Fibroblast of skin of right biceps (primary cell): Measurements from ENCODE around the gene OR56A5.
"Not testable (repeated sequence)": the region's sequence is repeated elsewhere in the genome, so short reads cannot be mapped to it uniquely, and the experiment has no call there.

Experiments used
- DNase-seq: peaks from one replicate; pipeline ENCODE4 v3.0.0-alpha.2; 2013

Gene OR56A5

GRCh38 chr11:5968394-5968793 is at the start of gene OR56A5:
Gene OR56A5, minus strand, starts transcription at chr11:5968494. Its CDS starts 0 bp downstream, at chr11:5968494.
- no peak for DNase-seq

- DNase-seq: no peak
Observed at GRCh38 chr11:6013042-6013441, 44.7 kb upstream of the OR56A5 start.

- no peak for DNase-seq
Observed at GRCh38 chr11:6012035-6012668, 43.9 kb upstream of the OR56A5 start.

GRCh38 chr11:6006846-6007245 is 38.6 kb upstream of the OR56A5 start, which contains the start of gene OR56A4:
Gene OR56A4, minus strand, starts transcription at chr11:6006946. Its CDS starts 3,954 bp downstream, at chr11:6002992.
- no peak for DNase-seq

- no peak for DNase-seq
Observed at GRCh38 chr11:6006395-6006794, 38.1 kb upstream of the OR56A5 start.

- no peak for DNase-seq
Observed at GRCh38 chr11:6002202-6002699, 34.0 kb upstream of the OR56A5 start.

- DNase-seq: no peak
Observed at GRCh38 chr11:5994791-5995190, 26.5 kb upstream of the OR56A5 start.

GRCh38 chr11:5992604-5993251 is 24.4 kb upstream of the OR56A5 start:
- DNase-seq: no peak

- no peak for DNase-seq
Observed at GRCh38 chr11:5992150-5992549, 23.9 kb upstream of the OR56A5 start.

GRCh38 chr11:5989203-5989602 is 20.9 kb upstream of the OR56A5 start:
- no peak for DNase-seq

GRCh38 chr11:5986885-5987284 is 18.6 kb upstream of the OR56A5 start, which contains the start of gene OR52L1:
Gene OR52L1, minus strand, starts transcription at chr11:5986985. Its CDS starts 55 bp downstream, at chr11:5986930.
- no peak for DNase-seq

- no peak for DNase-seq
Observed at GRCh38 chr11:5983443-5983842, 15.1 kb upstream of the OR56A5 start.

- DNase-seq: no peak
Observed at GRCh38 chr11:5973530-5973929, 5.2 kb upstream of the OR56A5 start.

GRCh38 chr11:5967708-5968107 is 586 bp downstream of the OR56A5 start:
- DNase-seq: no peak

GRCh38 chr11:5966958-5967357 is 1.3 kb downstream of the OR56A5 start:
- DNase-seq: no peak

- not testable (repeated sequence) for DNase-seq
Observed at GRCh38 chr11:5960704-5961320, 7.5 kb downstream of the OR56A5 start.

- no peak for DNase-seq
Observed at GRCh38 chr11:5955586-5955985, 12.7 kb downstream of the OR56A5 start.

GRCh38 chr11:5941951-5942350 is 26.3 kb downstream of the OR56A5 start, which contains the start of gene OR56A3:
Gene OR56A3, plus strand, starts transcription at chr11:5942251. Its CDS starts 5,096 bp downstream, at chr11:5947347.
- DNase-seq: no peak

- no peak for DNase-seq
Observed at GRCh38 chr11:5940748-5941147, 27.5 kb downstream of the OR56A5 start.

GRCh38 chr11:5938603-5938965 is 29.7 kb downstream of the OR56A5 start:
- DNase-seq: no peak

- no peak for DNase-seq
Observed at GRCh38 chr11:5937868-5938602, 30.3 kb downstream of the OR56A5 start.

- no peak for DNase-seq
Observed at GRCh38 chr11:5933116-5933515, 35.2 kb downstream of the OR56A5 start.

GRCh38 chr11:5932671-5933070 is 35.6 kb downstream of the OR56A5 start:
- DNase-seq: no peak
